OCI-LY1 (cell line): Measurements from ENCODE around the gene LTB4R.
"Not testable (repeated sequence)": the region's sequence is repeated elsewhere in the genome, so short reads cannot be mapped to it uniquely, and the experiment has no call there.

Experiments
- EZH2 ChIP-seq: fragments of 200-600 bp; sonication (generic), shearing (Covaris generic); IDR thresholded peaks from 2 replicates; pipeline ENCODE4 v1.8.0; 2017; ENCODE audit warnings: borderline replicate concordance, mixed run types, mild to moderate bottlenecking, antibody characterized with exemption, low read length, moderate library complexity, mixed read lengths
- TF ChIP-seq, protein P1 (sequence below): fragments of 200-600 bp; sonication (generic), shearing (Covaris generic); IDR thresholded peaks from 2 replicates; pipeline ENCODE4 v1.5.1; 2017; ENCODE audit warnings: mild to moderate bottlenecking, antibody characterized with exemption, low read length, moderate library complexity, mixed read lengths

GRCh38 chr14:24354482-24354825 is 43.2 kb downstream of the LTB4R start:
- TF ChIP-seq, protein P1, sequence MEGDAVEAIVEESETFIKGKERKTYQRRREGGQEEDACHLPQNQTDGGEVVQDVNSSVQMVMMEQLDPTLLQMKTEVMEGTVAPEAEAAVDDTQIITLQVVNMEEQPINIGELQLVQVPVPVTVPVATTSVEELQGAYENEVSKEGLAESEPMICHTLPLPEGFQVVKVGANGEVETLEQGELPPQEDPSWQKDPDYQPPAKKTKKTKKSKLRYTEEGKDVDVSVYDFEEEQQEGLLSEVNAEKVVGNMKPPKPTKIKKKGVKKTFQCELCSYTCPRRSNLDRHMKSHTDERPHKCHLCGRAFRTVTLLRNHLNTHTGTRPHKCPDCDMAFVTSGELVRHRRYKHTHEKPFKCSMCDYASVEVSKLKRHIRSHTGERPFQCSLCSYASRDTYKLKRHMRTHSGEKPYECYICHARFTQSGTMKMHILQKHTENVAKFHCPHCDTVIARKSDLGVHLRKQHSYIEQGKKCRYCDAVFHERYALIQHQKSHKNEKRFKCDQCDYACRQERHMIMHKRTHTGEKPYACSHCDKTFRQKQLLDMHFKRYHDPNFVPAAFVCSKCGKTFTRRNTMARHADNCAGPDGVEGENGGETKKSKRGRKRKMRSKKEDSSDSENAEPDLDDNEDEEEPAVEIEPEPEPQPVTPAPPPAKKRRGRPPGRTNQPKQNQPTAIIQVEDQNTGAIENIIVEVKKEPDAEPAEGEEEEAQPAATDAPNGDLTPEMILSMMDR = not testable (repeated sequence)
- not testable (repeated sequence) for TF ChIP-seq EZH2
